Coronary artery (tissue), 2 donors: ENCODE measurements around the gene EREG.
"Not testable (repeated sequence)": the region's sequence is repeated elsewhere in the genome, so short reads cannot be mapped to it uniquely, and the experiment has no call there.

Experiments
- DNase-seq: peaks from one replicate; pipeline ENCODE4 v3.0.0-alpha.2; 2017; ENCODE audit warnings: low spot score
- H3K27ac ChIP-seq, 2 donors: fragments of 200-600 bp; sonication (generic); one replicate each; pipeline ENCODE4 v1.5.1; 2016 to 2019
- H3K4me3 ChIP-seq: fragments of 200-600 bp; sonication (generic); 2 replicates; pipeline ENCODE4 v1.5.1; 2016; ENCODE audit warnings: mild to moderate bottlenecking, moderate library complexity
- CTCF ChIP-seq: fragments of 200-600 bp; sonication (generic); IDR thresholded peaks from one replicate; pipeline ENCODE4 v1.5.1; 2019; ENCODE audit warnings: antibody characterized with exemption

The EREG gene

GRCh38 chr4:74394476-74395136, 29.7 kb downstream of the EREG start:
- TF ChIP-seq CTCF = no peak
- no peak for DNase-seq
- no peak overlapping the region for H3K4me3 ChIP-seq
- H3K27ac ChIP-seq = no peak overlapping the region

- DNase-seq = no peak
- no peak overlapping the region for H3K4me3 ChIP-seq
- no peak overlapping the region for H3K27ac ChIP-seq
- TF ChIP-seq CTCF = no peak
Observed at GRCh38 chr4:74395633-74396032, 30.7 kb downstream of the EREG start.

- no peak for DNase-seq
- Histone ChIP-seq H3K4me3 (peak overlapping the region; percentile 46), H3K27ac (no peak overlapping the region)
- TF ChIP-seq CTCF = no peak
Observed at GRCh38 chr4:74397748-74398426, 32.9 kb downstream of the EREG start.

- not testable (repeated sequence) for DNase-seq, H3K27ac ChIP-seq, H3K4me3 ChIP-seq
Observed at GRCh38 chr4:74398894-74399589, 34.1 kb downstream of the EREG start.

- DNase-seq = no peak
- Histone ChIP-seq H3K4me3 (no peak overlapping the region), H3K27ac (no peak overlapping the region)
- TF ChIP-seq CTCF = no peak
Observed at GRCh38 chr4:74400395-74400794, 35.5 kb downstream of the EREG start.

- TF ChIP-seq CTCF = no peak
- Histone ChIP-seq H3K27ac (no peak overlapping the region), H3K4me3 (no peak overlapping the region)
- no peak for DNase-seq
Observed at GRCh38 chr4:74402692-74403456, 37.9 kb downstream of the EREG start.

GRCh38 chr4:74407891-74408290, 42.9 kb downstream of the EREG start:
- TF ChIP-seq CTCF = no peak
- Histone ChIP-seq H3K4me3 (no peak overlapping the region), H3K27ac (no peak overlapping the region)
- DNase-seq = no peak
